Effector CD4-positive, alpha-beta T cell (primary cell): Measurements from ENCODE around the gene CCN6.
A peak's percentile ranks its signal among the peaks of the same experiment; 100 is the strongest.
"Not testable (repeated sequence)": the region's sequence is repeated elsewhere in the genome, so short reads cannot be mapped to it uniquely, and the experiment has no call there.

Experiments
- DNase-seq: peaks from one replicate; pipeline ENCODE4 v3.0.0-alpha.2; 2020

Gene CCN6

DNA sequence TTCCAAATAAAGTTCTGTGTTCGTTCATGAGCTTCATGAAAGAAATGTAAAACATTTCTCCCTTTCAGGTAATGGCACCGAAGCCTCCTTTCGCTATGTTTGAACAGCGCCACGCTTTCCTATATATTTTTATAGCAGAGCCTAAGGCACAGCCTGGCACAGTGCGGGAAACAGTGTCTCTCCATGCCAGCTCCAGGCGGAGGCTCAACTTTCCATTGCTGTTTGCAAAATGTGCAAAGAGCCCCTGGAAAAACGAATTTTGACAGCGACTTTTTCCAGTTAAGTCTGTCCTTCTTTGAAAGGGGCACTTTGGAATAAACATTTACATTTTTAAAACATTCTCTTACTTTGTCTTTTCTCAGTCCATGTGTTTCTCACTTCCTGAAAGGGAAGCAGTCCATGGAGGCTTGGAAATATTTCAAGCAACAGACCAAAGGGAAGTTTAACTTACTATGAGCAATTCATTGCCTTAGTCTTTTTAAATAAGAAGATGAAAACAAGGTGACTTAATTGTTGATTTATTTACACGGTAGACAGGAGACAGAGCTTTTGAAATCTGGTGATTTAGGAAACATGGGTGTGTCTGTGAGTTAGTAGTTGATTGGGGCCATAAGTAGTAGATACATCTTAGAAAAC, 769 bp downstream of the CCN6 start:
- no peak for DNase-seq

DNA sequence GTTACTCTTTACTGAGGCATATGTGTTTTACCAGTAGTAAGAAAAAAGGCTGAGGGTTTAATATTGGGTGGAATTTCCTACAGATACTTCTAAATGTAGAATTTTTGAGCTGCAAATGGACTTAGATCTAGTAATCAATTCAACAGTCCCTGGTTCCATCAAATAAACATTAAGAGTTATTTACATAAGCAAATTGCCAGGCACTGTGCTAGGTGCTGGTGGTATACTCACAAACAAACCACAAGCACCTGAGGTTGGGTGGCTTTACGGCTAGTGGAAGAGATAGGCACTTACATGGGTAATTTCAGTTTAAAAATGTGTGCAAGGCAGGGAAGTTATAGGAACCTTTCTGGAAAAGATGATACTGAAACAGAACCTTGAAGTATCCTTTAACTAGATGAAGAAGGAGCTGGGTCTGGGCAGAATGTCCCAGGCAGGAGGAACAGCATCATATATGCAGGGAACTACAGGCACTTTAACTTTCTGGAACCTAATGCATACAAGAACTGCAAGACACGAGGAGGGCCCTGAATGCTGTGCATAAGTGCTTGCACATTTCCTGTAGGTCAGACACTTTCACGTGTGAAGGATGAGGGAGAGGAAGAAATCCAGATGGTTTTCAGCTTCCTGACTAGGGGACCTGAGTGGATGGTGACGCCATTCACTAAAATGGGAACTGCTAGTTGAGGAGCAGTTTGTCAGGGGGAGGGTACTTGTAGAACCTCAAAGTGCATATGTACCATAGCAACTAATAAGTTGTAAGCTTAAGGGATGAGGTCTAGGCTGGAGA, 4.5 kb downstream of the CCN6 start:
- DNase-seq, result no peak

- DNase-seq, result no peak
Observed at GRCh38 chr6:112061605-112062004, 7.7 kb downstream of the CCN6 start.

DNA sequence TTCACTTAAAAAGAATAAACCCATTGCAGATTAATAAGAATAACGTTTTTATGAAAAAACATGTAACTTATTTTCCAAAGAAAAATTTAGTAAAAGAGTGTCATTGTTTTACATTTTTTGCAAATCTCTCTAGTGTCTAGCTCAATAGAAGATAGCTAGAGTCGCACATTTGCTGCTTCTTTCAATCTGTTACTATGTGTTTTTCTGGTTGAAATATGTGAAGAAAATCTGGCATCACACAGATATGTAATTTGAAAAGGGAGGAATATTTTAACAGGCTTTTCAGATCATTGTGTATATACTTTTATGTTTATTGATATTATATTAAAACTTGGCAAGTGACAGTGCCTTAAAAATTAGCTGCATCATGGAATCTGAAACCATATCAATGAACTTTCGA, 9.1 kb downstream of the CCN6 start:
- DNase-seq, result no peak

DNA sequence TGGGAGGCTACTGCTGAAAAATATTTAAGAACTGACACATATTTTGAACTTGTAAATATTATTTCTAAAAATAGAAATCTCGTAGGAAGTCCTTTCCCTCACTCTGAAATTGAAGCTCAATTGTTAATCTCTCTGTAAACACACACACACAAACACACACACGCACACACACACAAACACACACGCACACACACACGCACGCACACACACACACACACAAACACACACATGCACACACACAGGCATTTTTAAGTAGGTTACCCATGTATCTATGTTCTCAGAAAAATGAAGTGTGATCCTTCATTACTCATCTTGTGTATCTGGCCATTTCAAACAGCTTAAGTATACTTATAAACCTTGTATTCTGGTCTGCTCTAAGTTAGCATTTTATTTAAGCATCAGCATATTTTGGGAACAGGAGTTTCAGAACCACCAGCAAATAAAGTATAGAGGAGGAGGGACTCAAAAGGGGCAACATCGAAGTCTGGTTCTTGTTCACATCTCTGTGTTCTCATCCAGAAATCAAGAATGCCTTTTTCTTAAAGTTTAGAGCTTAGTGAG, 11.6 kb downstream of the CCN6 start:
- no peak for DNase-seq

- no peak for DNase-seq
Observed at GRCh38 chr6:112066606-112067005, 12.7 kb downstream of the CCN6 start.

DNA sequence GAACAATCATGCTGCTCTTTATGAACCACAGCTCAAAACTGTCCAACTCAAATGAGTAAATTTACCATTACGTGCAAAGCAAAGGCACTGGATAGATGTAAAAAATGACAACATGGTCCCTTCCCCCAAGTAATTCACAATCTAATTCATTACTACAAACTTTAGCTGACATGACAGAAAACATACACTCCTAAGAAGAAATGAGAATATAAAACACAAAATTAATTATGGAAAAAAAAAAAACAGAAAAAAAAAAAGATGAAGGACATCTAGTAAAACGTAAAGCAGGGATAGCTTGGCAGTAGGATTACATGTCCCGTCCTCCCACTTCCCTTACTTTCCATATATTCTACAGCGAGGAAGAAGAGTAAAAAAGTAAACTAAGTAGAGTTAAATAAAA, 27.7 kb downstream of the CCN6 start:
- DNase-seq, result no peak

- no peak for DNase-seq
Observed at GRCh38 chr6:112085286-112086065, 31.6 kb downstream of the CCN6 start.

GRCh38 chr6:112086744-112087135, 32.8 kb downstream of the CCN6 start:
- no peak for DNase-seq

GRCh38 chr6:112087136-112087911, 33.4 kb downstream of the CCN6 start, which contains the start of the genes FAM229B and TUBE1:
Gene FAM229B (plus strand): TSS chr6:112087591. CDS start chr6:112099284, 11,693 bp downstream.
Gene TUBE1 (minus strand): TSS chr6:112087482. CDS start chr6:112087434, 48 bp downstream.
- peak; percentile 87 for DNase-seq

GRCh38 chr6:112087916-112088315, 34.0 kb downstream of the CCN6 start:
- DNase-seq, result no peak

DNA sequence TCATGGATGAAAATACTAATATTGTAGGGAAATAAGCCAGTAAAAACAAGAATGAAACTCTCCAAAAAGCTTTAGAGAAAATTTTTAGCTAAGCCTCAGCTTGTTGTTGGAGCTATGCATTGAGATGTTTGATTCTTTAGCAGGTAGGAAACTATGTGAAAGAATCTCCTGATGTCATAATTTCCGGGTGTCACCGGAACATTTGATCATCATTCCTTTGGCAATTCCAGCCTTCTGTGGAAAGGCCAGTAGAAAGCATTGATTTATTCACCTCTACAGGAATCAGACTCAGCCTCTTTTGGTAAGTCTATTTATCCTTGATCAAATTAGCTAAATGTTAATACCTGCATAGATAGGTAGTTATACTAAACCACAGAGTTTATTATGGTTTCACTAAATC, 43.0 kb downstream of the CCN6 start:
- no peak for DNase-seq

GRCh38 chr6:112100561-112100960, 46.7 kb downstream of the CCN6 start:
- DNase-seq, result no peak

DNA sequence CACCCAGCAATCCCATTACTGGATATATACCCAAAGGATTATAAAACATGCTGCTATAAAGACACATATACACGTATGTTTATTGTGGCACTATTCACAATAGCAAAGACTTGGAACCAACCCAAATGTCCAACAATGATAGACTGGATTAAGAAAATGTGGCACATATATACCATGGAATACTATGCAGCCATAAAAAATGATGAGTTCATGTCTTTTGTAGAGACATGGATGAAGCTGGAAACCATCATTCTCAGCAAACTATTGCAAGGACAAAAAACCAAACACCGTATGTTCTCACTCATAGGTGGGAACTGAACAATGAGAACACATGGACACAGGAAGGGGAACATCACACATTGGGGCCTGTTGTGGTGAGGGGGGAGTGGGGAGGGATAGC, 52.1 kb downstream of the CCN6 start:
- DNase-seq, result not testable (repeated sequence)

DNA sequence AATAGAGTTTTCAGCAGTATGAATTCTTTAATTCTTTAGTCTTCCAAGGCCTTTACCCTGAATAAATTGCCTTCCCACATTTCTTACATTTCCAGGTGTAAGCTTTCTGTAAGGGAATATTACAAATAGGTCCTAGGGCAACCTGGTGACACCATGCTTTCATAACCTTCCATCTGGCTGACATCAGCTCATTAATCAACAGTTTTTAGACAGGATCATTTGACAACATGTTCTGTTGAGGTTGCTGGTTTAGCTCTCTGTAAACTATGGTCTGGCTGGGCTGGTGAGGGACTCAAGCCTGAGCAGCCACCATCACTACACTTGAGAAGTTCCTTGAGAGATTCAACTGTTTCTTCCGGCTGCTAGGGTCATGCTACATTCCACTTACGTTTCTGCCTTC, 52.7 kb downstream of the CCN6 start:
- DNase-seq, result no peak

GRCh38 chr6:112109262-112109661, 55.4 kb downstream of the CCN6 start:
- DNase-seq, result no peak

DNA sequence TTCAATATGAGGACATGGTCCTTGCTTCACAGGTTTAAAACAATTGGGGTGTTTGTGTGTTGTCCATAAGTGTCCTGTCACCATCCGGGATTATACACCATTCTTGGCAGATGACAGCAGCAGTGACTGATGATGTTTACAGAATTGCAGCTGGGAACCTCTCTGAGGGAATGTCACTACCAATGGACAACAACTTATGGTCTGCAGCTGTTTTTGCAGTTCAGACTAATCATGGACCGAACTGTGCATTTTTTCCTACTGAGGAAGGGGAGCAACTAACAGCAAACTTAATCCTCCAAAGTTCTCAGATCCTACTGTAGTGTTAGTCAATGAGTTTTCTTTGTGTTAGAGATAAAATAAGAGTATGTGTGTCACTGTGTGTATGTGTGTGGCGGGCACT, 59.5 kb downstream of the CCN6 start:
- no peak for DNase-seq

DNA sequence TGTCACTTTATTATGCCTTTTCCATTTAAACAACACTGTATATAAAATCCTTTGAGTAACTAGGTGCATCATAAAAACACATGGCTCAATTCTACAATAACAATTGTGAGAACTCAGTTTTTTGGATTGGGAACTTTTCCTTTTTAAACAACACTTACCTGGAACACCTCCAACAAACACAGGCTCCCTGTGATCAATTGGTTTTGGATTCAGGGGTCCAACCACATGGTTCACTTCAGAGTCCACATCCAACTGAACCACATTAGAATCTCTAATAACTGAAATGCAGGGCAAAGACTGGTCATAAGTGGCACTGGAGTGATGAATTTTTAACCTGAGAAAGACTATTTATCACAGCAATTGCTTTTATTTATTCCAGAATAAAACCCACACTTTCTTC, 60.0 kb downstream of the CCN6 start:
- no peak for DNase-seq

GRCh38 chr6:112114577-112115223, 60.8 kb downstream of the CCN6 start:
- DNase-seq, result no peak

DNA sequence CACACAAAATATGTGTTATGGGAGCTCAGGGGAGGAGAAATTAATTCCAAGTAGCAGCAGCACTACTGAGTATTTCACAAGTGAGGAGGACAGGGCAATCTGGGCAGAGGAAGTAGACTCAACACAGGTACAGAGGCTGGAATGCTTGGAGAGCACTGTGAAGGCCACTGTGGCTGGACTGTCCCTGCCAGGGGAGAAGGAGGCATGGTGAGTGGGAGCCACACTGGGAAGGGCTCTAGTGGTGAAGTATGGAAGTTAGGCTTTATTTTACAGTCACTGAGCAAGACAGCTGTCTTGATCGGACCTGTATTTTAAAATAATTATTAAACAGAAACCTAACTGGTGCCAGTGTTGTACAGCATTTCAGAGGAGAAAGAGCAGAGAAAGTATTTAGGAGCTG, 62.3 kb downstream of the CCN6 start:
- no peak for DNase-seq

DNA sequence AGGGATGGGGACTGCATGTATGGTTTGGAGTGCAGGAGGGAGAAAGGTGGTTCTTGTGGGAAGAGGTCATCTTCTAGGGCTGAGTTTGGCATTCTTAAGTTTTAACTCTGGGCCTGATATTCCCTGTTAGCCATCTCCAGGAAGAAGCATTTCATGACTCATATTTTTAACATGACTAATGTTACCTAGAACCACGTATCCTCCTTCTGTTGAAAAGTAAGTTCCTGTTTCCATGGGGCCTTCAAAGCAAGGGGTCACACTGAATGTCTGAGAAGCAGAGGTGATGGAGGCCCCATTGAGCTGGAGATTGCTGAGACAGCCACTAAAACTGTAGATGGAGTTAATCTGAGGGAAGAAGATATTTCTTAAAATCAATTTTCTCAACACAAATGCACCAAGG, 63.6 kb downstream of the CCN6 start:
- DNase-seq, result no peak

GRCh38 chr6:112118034-112118433, 64.1 kb downstream of the CCN6 start:
- DNase-seq, result no peak
